GM19395 (cell line): ENCODE measurements around the gene SMC5.
"Not testable (repeated sequence)": the region's sequence is repeated elsewhere in the genome, so short reads cannot be mapped to it uniquely, and the experiment has no call there.

Source experiments
- ATAC-seq: cut with Tn5 transposase; IDR thresholded peaks from one replicate; pipeline ENCODE4 v1.9.1; 2021; ENCODE audit warnings: mild to moderate bottlenecking, moderate library complexity; ENCODE audit not compliant: unreplicated experiment

Gene SMC5

DNA sequence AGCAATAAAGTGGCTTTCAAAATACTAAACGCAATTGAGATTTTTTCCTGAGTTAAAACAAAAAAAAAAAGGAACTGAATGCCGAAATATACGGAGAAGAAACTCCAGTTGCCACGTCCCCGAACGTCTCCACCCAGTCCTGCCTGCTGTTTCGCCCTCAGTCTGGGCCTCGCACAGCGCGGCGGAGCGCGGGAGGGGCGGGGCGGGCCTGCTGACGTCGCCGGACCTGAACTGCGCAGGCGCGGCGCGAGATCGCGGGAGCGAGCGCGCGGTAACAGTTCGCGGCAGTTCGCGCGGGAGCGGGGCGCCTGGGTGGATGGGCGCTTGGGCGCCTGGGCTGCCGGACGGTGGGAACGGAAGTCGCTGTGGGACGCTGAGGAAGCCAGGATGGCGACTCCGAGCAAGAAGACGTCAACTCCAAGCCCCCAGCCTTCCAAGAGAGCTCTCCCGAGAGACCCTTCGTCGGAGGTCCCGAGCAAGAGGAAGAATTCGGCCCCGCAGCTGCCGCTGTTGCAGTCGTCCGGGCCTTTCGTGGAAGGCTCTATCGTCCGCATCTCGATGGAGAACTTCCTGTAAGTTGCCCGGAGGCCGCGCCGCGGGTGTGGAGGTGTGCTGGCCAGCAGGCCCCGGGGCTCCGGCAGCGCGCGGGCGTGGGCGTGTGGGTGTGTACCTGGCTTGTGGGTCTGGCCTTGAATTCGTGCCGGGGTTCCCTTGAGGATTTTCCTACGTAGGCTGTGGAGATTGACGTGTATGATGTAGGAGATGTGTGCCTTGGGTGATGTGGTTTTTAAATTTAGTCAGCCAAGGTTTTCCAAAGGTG lies at the start of gene SMC5:
Gene SMC5, plus strand, starts transcription at position 287 of the 820 bp plus-strand sequence. Its CDS starts 101 bp downstream, at position 388.
- peak; percentile 78 for ATAC-seq

DNA sequence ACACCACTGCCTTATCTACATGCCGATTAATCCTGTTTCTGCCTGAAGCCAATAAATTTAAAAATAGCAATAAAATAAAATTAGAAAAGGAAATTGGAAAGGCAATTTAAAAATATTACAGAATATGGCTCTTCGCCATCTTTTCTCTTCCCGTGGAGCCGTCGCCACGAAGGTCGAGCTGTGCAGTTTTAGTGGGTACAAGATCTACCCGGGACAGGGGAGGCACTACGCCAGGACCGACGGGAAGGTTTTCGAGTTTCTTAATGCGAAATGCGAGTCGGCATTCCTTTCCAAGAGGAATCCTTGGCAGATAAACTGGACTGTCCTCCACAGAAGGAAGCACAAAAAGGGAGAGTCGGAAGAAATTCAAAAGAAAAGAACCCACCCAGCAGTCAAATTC lies 41.7 kb upstream of the SMC5 start:
- ATAC-seq, result no peak

DNA sequence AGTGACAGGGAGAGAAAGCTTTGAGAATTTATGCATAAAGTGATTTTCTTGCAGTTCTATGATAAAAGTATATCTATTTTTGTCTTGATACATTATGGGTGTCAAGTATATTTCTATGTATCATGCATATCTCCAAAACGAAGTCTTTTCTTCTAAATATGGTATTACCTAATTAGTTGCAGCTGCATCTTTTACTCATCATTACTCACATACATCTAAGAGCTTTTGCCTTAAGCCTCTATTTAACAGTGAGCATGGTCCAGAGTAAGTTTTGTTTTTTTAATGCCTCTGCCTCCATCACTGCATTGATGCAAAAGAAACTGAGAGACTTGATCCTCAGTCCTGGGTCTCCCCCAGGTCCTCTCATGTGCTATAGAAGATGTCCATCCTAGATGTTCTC lies 40.0 kb upstream of the SMC5 start:
- ATAC-seq, result no peak

DNA sequence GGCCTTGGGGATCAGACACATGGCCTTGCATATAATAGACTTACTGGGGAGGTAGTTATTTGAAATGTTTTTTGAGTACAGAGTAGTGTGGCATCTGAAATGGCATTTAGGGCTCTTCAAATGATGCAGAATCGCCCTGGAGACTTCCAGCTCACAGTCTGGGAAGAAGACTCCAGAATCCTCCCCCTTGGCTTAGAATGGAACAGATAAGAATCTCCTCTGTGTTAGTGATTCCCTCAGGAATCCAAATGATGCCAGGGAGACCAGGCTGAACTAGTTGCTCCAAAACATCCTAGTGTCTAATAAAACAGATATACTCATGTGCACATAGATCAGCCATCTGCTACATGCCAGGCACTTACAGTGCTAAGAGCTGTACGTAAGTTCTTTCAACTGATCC lies 38.6 kb upstream of the SMC5 start:
- ATAC-seq, result no peak

DNA sequence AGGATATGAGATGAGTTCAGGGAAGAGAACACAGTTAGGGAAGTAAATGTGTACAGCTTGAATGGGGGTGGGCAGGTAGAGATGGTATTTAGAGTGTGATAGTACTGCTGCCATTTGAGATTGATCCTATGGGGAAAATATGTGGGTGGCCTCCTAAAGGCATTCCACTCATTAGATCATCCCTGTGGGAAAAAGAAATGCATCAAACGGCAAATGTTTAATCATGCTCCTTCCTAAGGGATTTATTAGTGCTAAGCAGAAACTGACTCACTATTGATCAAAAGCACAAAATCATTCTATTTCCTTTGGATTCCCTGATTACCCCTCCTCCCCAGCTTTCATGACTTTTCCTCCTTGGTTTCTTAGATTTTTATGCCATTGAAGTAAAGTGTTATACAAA lies 36.4 kb upstream of the SMC5 start:
- ATAC-seq, result no peak

DNA sequence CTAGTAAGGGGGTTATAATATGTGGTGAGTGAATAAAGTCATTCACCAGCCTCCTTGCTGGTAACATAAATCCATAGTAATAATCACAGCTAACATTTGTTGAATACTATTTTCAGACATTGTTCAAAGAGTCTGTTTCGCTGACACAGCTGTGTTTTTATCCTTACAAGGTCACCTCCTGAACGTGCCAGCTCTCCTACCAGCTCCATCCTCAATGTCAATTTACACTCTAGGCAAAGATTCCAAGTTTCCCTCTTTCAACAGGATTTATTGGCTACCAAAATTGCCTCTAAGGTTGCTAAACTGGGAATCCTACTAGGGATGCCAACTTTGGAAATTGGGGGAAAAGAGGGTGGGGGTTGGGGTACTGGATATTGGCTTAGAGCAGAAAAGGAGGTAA lies 30.7 kb upstream of the SMC5 start:
- no peak for ATAC-seq

DNA sequence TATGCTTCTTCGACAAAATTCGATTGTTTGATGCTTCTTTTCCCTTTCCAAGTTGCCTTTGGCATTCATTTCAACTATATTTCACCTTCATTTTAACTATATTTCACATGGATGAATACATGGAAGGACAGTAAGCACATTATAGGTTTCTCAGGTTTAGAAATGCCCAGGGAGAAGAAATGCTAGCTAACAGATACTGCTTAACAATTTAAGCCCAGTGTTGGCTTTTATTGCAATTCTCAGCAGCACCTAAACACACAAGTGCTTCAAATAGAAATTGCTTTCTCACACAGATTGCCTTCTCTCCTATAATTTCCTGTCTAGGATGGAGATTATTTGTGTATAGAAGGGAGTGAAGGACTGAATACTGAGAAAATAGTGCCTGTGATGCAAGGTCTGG lies 30.2 kb upstream of the SMC5 start:
- ATAC-seq, result no peak

DNA sequence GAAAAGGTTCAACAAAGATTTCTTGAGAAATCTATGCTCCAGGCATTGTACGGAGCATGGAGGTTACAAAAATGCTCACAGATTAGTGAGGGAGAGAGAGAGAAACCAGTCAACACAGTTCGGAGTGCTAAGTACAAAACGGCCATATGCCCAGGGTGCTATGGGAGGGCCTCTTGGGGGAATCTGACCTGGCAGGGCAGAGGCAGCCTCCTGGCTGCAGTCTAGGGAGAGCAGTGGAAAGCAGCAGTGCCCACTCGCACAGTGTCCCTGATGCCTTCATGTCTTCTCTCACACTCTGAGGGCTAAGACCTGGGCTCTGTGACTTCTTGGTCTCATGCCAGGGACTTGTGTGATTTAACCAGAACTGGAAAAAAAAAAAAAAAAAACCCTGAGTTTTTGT lies 29.8 kb upstream of the SMC5 start:
- no peak for ATAC-seq

DNA sequence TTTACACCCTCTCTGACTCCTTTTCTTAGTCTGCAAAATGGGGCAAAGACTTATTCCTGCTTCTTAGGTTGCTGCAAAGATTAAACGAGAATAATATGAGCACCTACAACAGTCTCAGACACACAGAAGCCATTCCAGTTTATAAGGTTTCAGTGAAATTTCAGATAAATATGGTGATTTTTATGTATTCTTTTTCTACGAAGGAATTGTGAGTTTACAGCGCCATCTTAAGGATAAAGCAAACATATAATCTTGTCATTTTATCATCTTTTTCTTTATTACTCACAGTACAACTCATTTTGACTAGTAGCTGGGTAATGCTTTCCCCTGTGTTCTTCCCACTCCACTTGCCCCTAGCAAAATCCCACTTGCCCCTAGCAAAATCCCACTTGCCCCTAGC lies 29.2 kb upstream of the SMC5 start:
- ATAC-seq, result no peak

DNA sequence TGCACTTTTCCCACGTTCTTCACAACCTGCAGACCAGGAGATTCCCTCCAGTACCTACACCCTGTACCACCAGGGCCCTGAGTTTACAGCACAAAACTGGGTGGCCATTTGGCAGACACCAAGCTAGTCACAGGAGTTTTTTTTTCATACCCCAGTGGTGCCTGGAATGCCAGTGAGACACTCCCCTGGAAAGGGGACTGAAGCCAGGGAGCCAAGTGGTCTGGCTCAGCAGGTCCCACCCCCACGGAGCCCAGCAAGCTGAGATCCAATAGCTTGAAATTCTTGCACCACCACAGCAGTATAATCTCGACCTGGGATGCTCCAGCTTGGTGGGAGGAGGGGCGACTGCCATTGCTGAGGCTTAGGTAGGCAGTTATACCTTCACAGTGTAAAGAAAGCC lies 26.3 kb upstream of the SMC5 start:
- ATAC-seq, result no peak

DNA sequence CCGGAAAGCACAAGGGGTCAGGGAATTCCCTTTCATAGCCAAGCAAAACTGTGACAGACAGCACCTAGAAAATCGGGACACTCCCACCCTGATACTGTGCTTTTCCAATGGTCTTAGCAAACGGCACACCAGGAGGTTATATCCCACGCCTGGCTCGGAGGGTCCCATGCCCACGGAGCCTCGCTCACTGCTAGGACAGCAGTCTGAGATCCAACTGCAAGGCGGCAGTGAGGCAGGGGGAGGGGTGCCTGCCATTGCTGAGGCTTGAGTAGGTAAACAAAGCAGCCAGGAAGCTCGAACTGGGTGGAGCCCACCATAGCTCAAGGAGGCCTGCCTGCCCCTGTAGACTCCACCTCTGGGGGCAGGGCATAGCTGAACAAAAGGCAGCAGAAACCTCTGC lies 24.6 kb upstream of the SMC5 start:
- ATAC-seq, result not testable (repeated sequence)

DNA sequence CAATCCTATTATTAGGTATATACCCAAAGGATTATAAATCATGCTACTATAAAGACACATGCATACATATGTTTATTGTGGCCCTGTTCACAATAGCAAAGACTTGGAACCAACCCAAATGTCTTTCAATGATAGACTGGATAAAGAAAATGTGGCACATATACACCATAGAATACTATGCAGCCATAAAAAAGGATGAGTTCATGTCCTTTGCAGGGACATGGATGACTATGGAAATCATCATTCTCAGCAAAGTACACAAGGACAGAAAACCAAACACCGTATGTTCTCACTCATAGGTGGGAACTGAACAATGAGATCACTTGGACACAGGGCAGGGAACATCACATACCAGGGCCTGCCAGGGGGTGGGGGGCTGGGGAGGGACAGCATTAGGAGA lies 12.8 kb upstream of the SMC5 start:
- ATAC-seq, result not testable (repeated sequence)

DNA sequence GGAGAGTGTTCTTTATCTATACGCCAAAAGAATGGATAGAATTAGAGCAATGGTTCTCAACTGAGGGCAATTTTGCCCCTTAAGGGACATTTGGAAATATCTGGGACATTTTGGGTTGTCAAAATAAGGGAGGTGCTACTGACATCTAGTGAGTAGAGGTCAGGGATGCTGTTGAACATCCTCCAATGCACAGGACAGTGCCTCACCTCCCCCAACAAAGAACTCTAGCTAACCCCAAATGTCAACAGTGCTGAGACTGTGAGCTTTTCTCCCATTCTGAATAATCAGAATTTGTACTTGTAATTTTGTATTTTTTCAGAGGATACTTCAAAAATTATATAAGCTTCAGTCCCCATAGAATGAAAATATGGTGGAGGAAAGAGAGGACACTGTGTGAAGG lies 8.6 kb upstream of the SMC5 start:
- no peak for ATAC-seq

DNA sequence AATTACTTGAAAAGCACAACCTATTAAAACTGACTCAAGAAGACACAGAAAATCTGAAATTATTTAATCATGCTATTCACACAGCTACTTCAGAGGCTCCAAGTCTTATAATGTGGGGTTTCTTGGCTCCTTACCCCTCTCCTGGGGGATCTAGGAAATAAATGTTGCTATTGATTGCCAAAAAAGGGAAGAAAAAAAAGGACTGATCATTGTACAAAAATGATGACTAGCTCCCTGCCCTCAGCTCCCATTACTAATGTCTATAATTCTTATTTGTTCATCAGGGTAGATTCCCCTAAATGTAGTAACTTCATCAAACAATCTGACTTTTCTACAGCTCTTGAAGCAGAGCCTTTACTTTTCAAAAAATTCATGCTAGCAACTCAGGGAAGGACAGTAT lies 3.3 kb upstream of the SMC5 start:
- ATAC-seq, result no peak

DNA sequence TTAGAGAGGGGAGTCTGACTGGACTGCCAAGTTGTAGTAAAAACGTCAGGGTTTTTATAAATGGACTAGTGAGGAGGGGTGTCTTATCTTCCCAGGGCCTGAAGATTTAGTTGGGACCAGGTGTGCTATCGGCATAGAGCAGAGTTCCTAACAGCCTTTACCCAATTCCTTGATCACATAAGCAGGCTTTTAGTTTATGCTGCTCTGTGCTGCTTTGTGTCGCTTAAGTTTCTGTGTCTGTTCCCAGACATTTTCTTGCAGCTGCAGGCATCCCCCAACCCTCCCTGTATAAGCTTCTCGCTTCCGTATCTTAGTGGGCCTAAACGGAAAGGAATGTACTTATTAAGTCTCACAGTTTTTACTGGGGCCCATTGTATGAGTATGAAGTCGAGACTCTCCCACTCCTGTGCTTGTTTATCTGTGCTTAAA lies 2.6 kb upstream of the SMC5 start:
- no peak for ATAC-seq

DNA sequence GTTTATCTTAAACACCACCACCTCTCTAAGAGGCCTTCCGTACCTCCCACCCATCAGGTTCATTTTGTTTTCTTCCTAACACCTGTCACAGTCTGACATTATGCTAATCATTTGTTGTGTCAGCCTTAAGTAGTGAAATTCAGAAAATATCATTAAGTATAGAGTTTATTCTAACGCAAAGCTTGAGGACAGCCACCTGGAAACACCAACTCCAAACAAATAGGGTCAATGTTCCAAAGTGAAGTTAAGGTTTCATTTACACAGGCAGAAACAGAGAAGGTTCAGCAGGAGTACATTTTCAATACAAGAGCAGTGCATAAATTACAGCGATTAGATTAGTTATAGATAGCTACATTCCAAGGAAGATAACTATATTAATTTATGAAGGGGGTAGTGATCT lies 1.3 kb upstream of the SMC5 start:
- ATAC-seq, result no peak

DNA sequence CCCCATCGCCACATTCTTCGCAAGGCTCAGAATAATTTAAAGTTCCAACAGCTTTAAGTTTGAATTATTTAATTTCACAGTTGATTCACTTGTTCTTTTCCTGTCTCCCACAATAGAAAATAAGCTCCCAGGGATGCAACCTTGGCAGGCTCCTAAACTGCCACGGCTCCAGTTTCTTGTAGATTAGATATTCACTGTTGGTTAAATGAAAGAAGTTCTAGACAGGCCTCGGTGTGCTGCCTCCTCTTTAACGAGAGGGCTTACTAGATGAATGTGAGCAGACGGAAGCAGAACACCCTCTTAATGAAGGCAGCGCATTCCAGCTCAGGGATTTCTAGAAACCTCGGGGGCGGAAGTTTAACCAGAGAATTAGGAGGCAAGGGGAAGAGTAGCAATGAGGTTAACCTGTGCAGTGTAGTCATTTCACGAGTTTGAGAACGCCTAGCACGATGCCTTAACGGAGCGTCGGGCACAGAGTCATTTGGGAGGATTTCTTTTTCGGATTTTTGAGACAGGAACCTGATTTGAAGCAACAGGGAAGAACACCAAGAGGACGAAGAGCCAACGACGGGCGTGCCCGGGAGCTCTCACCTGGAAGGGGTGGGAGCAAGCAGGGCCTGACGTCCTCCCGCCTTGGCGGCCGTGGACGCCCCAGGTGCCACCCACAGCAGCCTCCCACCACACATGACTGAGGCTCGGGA lies 637 bp upstream of the SMC5 start:
- ATAC-seq, result peak; percentile 50

DNA sequence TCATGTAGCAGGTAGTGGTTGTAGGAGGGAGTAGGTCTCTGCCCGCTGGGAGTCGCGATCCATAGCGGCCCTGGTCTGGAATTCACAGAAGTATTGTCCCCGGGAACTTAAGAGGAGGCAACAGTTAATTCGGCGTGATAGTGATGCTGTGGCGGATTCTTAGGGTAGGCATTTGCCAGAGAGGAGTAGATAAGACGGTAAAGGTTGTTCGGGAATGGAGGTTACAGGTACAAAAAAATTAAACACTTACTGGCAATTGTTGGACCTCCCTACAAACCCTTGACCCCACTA lies 679 bp downstream of the SMC5 start:
- ATAC-seq, result no peak

DNA sequence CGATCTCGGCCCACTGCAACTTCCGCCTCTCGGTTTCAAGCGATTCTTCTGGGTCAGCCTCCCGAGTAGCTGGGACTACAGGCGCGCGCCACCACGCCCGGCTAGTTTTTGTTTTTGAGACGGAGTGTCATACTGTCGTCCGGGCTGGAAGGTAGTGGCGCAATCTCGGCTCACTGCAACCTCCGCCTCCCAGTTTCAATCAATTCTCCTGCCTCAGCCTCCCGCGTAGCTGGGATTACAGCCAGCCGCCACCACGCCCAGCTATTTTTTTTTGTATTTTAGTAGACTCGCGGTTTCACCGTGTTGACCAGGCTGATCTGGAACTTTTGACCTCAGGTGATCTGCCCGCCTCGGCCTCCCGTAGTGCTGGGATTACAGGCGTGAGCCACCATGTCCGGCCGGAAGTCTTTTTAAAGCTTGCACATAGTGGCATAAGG lies 1.2 kb downstream of the SMC5 start:
- ATAC-seq, result no peak

DNA sequence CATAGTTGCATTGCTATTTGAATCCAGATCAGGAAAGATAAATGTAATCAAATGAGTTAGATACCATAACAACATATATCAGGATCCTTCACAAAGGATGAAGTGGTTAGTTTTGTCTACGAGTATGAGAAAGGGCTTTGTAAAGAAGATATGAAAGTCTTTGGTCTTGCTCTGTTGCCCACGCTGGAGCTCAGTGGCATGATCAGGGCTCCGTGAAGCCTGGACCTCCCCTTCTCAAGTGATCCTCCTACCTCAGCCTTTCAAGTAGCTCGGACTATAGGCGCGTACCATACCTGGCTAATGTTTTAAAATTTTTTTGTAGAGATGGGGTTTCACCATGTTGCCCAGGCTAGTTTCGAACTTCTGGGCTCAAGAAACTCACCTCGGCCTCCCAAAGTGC lies 1.8 kb downstream of the SMC5 start:
- ATAC-seq, result peak; percentile 39

DNA sequence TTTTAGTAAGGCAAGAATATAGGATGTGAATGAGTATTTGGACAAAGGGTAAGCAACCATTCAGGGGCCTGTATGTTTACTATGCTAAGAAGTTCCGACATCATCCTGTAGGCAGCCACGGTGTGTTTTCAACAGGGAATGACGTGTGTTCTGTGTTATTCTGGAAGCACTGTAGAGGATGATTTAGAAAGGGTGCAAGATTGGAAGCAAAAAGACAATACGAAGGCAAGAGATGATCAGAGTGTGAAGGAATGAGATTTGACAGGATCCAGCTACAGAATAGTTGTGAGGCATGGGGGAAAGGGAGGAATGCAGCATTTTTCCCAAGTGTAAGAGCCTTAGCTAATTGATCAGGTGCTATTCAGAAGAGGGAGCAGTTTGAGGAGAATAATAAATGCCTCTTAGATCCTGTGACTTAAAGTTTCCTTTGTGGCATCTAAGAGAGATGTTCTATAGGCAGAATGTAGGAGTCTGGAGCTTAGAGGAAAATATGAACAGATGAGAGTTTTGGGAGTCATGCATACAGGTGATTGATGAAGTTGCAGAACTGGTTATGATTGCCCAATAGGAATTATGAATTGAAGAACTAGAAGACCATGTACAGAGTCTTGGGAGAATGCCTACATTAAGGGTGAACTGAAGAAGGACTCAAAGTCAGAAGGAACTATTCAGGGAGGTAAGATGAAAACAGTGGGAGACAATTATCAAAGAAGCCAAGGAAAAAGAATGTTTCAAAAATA lies 2.5 kb downstream of the SMC5 start:
- ATAC-seq, result no peak

DNA sequence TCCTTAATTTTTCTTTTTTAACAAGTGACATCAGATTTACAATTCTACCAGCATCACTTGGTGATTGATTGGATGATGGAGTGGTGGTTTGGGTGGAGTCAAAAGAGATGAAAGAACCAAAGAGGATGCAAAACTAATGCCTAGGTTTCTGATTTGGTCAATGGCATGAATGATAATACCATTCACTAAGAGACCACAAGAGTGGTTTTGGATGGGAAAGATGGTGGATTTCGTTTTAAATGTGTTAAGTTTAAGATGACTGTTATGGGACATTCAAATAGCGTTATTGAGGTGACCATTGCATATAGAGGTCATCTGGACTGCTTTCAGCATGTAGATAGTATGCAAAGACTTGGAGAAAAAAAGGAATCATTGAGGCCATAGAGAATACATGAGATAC lies 3.6 kb downstream of the SMC5 start:
- ATAC-seq, result no peak
